AG04450 (cell line): ENCODE data around the gene ZNF827. TPM values are rescaled to one million over a fixed set of nuclear protein-coding genes. Genes with fewer than 3 reads are reported as not detected.

Source experiments
- CTCF ChIA-PET: fragments of 300-600, 350-600 bp; formaldehyde crosslinking; extraction: SDS; loops from one replicate; lab custom pipeline; 2022; ENCODE audit warnings: antibody characterized with exemption, inconsistent platforms; lab: Charles Lee
- POLR2A ChIA-PET: fragments of 350-600 bp; formaldehyde crosslinking; extraction: SDS; loops from one replicate; lab custom pipeline; 2021; ENCODE audit warnings: antibody characterized with exemption, inconsistent platforms; lab: Yijun Ruan, JAX
- DNase-seq: peaks from one replicate; pipeline ENCODE4 v3.0.0-alpha.2; 2011; ENCODE audit warnings: low read depth, low spot score
- H3K27ac ChIP-seq: one replicate; pipeline ENCODE4 v1.5.1; 2012; ENCODE audit warnings: low read depth, low read length, control low read depth
- H3K27me3 ChIP-seq: one replicate; pipeline ENCODE4 v1.6.0; 2012; ENCODE audit warnings: low read length; ENCODE audit not compliant: control insufficient read depth, insufficient read depth
- H3K4me3 ChIP-seq: 2 replicates; pipeline ENCODE4 v1.5.1; 2011; ENCODE audit warnings: mild to moderate bottlenecking, low read depth, low read length, control low read depth
- H3K9me3 ChIP-seq: 2 replicates; pipeline ENCODE4 v1.5.1; 2012; ENCODE audit warnings: low read length; ENCODE audit not compliant: control insufficient read depth, insufficient read depth
- CTCF ChIP-seq: IDR thresholded peaks from 2 replicates; pipeline ENCODE4 v1.5.1; 2011; ENCODE audit warnings: low read depth, low read length, control low read depth, inconsistent platforms
- polyA plus RNA-seq: library from polyadenylated mRNA; depleted of rRNA; stranded (reverse); fragments of >200 nt; gene quantifications from 2 replicates; pipeline ENCODE4 v1.2.3, GENCODE V29; 2011; rRNA removed
- small RNA-seq: library from RNA; depleted of rRNA; stranded (forward); fragments of <200 nt; gene quantifications from one replicate; pipeline ENCODE3, GENCODE V24; 2012; ENCODE audit warnings: low read depth; ENCODE audit not compliant: insufficient read length

Gene ZNF827
- polyA plus RNA-seq, 1 experiment, result 9.8 TPM

DNA sequence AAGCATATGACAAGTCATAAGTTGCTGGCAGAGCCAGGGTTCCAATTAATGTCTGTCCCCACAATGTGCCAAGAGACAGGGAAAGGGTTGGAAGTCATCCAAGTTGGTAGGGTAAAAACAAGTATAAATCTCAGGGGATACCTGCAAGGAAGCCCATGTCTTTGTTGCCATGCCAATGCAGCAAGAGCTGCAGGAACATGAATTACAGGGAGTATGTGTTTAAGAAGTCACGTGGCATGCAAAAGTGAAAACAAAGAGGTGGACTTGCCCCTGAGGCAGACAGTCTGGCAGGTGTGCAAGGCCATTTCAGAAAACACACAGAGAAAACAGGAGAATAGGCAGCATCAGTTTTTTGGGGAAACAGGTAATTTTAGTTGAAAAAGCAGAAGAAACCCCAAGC, 229.3 kb downstream of the ZNF827 start:
- no peak for DNase-seq
- Histone ChIP-seq H3K27me3 (no peaks in the 10 kb centered on the region), H3K4me3 (no peak overlapping the region), H3K27ac (no peak overlapping the region), H3K9me3 (no peaks in the 10 kb centered on the region)
- CTCF ChIA-PET, result no interaction called here
- POLR2A ChIA-PET, result interaction anchor here (0.7 to 1.0 kb wide), 2 partner anchors 25 to 30 kb away, joined by 5 to 7 read pairs; partner anchors contain the start of gene C4orf51
- no peak for TF ChIP-seq CTCF

Small RNA genes lying within 50 kb of the gene (small RNA-seq; reads per million reads assigned to genes)
- not detected for gene RF00019

Other genes with a start within 250 kb of the ZNF827 start
- 15.0 and 17.6 TPM in 2 replicates for gene LSM6, start 236.9 kb upstream of the ZNF827 start, polyA plus RNA-seq